ENCODE data around the gene ZNF850. TPM values are rescaled to one million over a fixed set of nuclear protein-coding genes. Genes with fewer than 3 reads are reported as not detected.

ZNF850 gene
- total RNA-seq, 2 donors from 2014 or later = 1.3 to 1.6 TPM

DNA sequence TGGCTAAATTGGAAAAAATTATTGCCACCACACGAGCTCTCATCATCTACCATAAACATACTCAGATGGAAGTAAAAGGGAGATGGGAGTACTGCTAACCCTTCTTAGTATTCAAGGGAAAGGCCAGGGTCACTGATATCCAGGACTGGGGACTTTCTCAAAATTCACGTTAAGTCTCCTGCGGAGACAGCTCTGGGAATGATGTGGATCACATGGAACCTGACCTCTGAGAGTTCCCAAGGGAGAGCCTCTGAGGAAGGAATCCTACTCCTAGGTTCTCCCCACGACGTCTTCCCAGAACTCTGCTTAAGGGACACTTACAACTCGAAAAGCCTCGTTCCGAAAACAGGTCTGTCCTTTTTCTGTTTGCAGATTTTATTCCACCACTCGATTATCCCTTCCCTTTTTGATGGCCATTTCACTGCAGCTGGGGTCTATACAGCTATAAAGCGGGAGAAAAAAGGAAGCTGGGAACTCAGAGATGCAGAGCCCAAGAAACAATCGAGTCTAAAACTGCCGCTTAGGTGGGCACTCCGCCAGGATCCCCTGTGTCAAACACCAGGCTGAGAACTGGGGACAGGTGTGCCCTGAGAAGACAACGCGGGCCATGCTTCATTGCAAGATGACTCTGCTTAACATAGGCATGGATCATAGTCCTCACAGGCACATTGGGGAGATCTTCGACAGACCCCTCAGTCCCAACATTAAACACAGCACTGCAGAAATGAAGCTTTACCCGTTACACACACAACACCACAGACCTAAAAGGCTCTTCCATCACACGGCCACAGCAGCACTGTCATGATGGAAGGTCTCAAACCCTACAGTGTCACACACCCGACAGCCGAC lies 86.0 kb downstream of the ZNF850 start:
- peak overlapping the region; percentile 62 to 82 for H3K4me3 ChIP-seq
- DNase-seq (peak; percentile 20 to 39 (median 28)), ATAC-seq (peak; percentile 9)
- peaks cover 21% of the 10 kb centered on the region for H3K4me1 ChIP-seq
- no peaks in the 10 kb centered on the region for H3K9me3 ChIP-seq
- intact Hi-C loops (cut with DNase I) = no loop called here
- H3K27me3 ChIP-seq = no peaks in the 10 kb centered on the region
- TF ChIP-seq, protein P1, sequence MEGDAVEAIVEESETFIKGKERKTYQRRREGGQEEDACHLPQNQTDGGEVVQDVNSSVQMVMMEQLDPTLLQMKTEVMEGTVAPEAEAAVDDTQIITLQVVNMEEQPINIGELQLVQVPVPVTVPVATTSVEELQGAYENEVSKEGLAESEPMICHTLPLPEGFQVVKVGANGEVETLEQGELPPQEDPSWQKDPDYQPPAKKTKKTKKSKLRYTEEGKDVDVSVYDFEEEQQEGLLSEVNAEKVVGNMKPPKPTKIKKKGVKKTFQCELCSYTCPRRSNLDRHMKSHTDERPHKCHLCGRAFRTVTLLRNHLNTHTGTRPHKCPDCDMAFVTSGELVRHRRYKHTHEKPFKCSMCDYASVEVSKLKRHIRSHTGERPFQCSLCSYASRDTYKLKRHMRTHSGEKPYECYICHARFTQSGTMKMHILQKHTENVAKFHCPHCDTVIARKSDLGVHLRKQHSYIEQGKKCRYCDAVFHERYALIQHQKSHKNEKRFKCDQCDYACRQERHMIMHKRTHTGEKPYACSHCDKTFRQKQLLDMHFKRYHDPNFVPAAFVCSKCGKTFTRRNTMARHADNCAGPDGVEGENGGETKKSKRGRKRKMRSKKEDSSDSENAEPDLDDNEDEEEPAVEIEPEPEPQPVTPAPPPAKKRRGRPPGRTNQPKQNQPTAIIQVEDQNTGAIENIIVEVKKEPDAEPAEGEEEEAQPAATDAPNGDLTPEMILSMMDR (IDR thresholded peaks at IDR 0.05) = no peak
- TF ChIP-seq POLR2A (IDR thresholded peaks at IDR 0.05) = no peak
- H3K27ac ChIP-seq = peak overlapping the region in 3 of 4 donors; percentile 22 to 84 (median 84)
- 8 to 11% methylated on average over 17 to 20 of the region's 20 CpGs for WGBS, 2 donors
- peaks cover 0 to 3% of the 10 kb centered on the region in 2 donors for H3K36me3 ChIP-seq (replicated peaks in 1 of 2; ENCODE audit: insufficient read depth in 1 of 2, low read depth in 2 of 2)

DNA sequence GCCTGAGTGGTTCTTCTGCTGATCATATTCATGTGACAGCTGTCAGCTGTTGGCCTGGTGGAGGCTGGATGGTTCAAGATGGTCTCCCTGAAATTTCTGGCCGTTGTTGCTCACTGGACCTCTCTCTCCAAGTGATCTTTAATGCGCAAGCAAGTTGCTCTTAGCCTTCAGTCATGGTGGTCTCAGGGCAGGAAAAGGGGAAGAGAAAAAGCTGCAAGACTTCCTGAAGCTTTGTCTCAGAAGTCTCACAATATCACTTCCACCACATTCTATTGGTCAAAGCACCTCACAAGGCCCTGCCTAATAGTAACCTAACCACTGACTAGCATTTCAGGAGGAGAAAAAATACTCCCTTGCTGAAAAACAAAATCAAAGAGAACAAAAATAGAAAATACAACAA lies 86.8 kb downstream of the ZNF850 start:
- Histone ChIP-seq H3K36me3 (replicated peaks in 1 of 2; ENCODE audit: insufficient read depth in 1 of 2, low read depth in 2 of 2) (peaks cover 0 to 3% of the 10 kb centered on the region in 2 donors), H3K9me3 (no peaks in the 10 kb centered on the region), H3K4me1 (peaks cover 21% of the 10 kb centered on the region), H3K27ac (no peak overlapping the region), H3K27me3 (no peaks in the 10 kb centered on the region), H3K4me3 (no peak overlapping the region)
- no peak for ATAC-seq
- intact Hi-C loops (cut with DNase I) = no loop called here
- TF ChIP-seq, protein P1 (IDR thresholded peaks at IDR 0.05) = no peak
- TF ChIP-seq POLR2A (IDR thresholded peaks at IDR 0.05) = no peak
- 84 to 88% methylated on average over 2 of the region's 2 CpGs for WGBS, 2 donors
- DNase-seq = no peak

DNA sequence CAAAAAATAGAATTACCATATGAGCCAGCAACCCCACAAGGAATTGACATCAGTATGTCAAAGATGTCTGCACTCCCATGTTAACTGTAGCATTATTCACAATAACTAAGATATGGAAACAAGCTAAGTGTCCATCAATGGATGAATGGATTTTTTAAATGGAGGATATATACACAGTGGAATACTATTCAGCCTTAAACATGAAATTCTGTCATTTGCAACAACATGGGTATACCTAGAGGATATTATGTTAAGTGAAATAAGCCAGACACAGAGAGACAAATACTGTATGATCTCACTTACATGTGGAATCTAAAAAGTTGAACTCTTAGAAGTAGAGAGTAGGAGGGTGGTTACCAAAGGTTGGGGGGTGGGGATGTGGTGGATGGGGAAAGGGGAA lies 93.2 kb downstream of the ZNF850 start:
- Histone ChIP-seq H3K4me3 (no peak overlapping the region), H3K4me1 (no peaks in the 10 kb centered on the region), H3K9me3 (peaks cover 0 to 4% (median 0%) of the 10 kb centered on the region in 3 donors), H3K27ac (no peak overlapping the region), H3K27me3 (no peaks in the 10 kb centered on the region), H3K36me3 (replicated peaks in 1 of 2; ENCODE audit: insufficient read depth in 1 of 2, low read depth in 2 of 2) (no peaks in the 10 kb centered on the region)
- DNase-seq (no peak), ATAC-seq (no peak)
- no peak for TF ChIP-seq POLR2A (IDR thresholded peaks at IDR 0.05)
- TF ChIP-seq, protein P1 (IDR thresholded peaks at IDR 0.05) = no peak
- intact Hi-C loops (cut with DNase I) = no loop called here

DNA sequence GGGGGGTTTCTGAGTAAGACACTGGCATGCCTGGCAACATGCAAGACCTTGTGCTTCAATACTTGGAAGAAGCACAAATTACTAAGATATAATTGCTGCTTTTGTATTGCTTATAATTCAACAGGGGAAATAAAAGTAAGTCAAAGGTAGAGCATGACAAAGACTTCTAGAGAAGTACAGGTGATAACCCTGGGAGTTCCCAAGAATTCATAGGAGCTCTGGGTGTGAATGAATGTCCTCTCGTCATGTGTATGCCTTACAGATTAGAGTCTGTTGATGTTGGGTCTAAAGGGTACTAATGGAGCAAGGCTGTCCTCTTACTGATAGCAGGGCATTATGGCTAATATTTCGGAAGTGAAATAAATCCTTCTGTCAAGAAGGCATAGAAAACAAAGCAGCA lies 98.4 kb downstream of the ZNF850 start:
- Histone ChIP-seq H3K4me1 (no peaks in the 10 kb centered on the region), H3K27ac (no peak overlapping the region), H3K36me3 (replicated peaks in 1 of 2; ENCODE audit: insufficient read depth in 1 of 2, low read depth in 2 of 2) (no peaks in the 10 kb centered on the region), H3K4me3 (no peak overlapping the region), H3K9me3 (peaks cover 0 to 12% (median 0%) of the 10 kb centered on the region in 3 donors), H3K27me3 (no peaks in the 10 kb centered on the region)
- no peak for ATAC-seq
- no peak for DNase-seq
- WGBS, 2 donors = 89 to 94% methylated on average over 2 of the region's 2 CpGs
- TF ChIP-seq, protein P1 (IDR thresholded peaks at IDR 0.05) = no peak
- no peak for TF ChIP-seq POLR2A (IDR thresholded peaks at IDR 0.05)
- intact Hi-C loops (cut with DNase I) = no loop called here

DNA sequence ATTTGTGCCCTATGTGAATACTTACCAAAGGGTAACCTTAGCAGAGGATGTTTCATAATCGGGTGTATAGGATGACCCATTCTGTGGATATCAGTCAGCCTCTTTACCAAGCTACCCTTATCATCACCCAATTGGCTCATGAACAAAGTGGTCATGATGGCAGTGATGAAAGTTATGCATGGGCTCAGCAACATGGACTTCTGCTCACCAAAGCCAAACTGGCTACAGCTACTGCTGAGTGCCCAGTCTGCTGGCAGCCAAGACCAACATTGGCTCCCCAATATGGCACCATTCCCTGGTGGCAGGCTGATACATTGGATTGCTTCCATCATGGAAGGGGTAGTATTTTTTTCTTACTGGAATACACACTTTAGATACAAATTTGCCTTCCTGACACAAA lies 100.2 kb downstream of the ZNF850 start:
- intact Hi-C loops (cut with DNase I) = no loop called here
- H3K36me3 ChIP-seq (replicated peaks in 1 of 2; ENCODE audit: insufficient read depth in 1 of 2, low read depth in 2 of 2) = no peaks in the 10 kb centered on the region
- TF ChIP-seq, protein P1 (IDR thresholded peaks at IDR 0.05) = no peak
- no peak for TF ChIP-seq POLR2A (IDR thresholded peaks at IDR 0.05)
- DNase-seq = no peak
- peaks cover 10% of the 10 kb centered on the region for H3K4me1 ChIP-seq
- H3K27ac ChIP-seq = no peak overlapping the region
- 86 to 88% methylated on average over 1 of the region's 1 CpG for WGBS, 2 donors
- peaks cover 0 to 8% (median 0%) of the 10 kb centered on the region in 3 donors for H3K9me3 ChIP-seq
- ATAC-seq = no peak
- no peak overlapping the region for H3K4me3 ChIP-seq
- no peaks in the 10 kb centered on the region for H3K27me3 ChIP-seq
